A549 (cell line): ENCODE measurements around the gene RNF183. TPM values are rescaled to one million over a fixed set of nuclear protein-coding genes. Genes with fewer than 3 reads are reported as not detected.

Source experiments
- ATAC-seq, 2 experiments: fragments of 200-7000 bp in 1 of 2; fragments of >200 bp in 1 of 2; cut with Nextera tagmentation in 1 of 2; cut with Tn5 transposase in 1 of 2; 3 replicates each; pipeline versions ENCODE4 v1.8.0 to v1.9.1; 2018 to 2020; ENCODE audit warnings: mild to moderate bottlenecking in 1 of 2, moderate library complexity in 1 of 2
- CTCF ChIA-PET: fragments of 300-600 bp; sonication (Branson Sonifier 250); formaldehyde crosslinking; extraction: SDS; loops from one replicate; lab custom pipeline; 2021; ENCODE audit warnings: antibody characterized with exemption, inconsistent platforms; lab: Yijun Ruan, JAX
- POLR2A ChIA-PET: fragments of 350-600 bp; formaldehyde crosslinking; extraction: SDS; loops from one replicate; lab custom pipeline; 2021; ENCODE audit warnings: antibody characterized with exemption, inconsistent platforms; lab: Yijun Ruan, JAX
- DNase-seq, 2 experiments: peaks; one replicate each; pipeline versions ENCODE4 v3.0.0 to v3.0.0-alpha.2; 2011 to 2016; ENCODE audit warnings: low read depth in 1 of 2, low spot score in 1 of 2
- FAIRE-seq: peaks from 2 replicates; lab custom pipeline; 2011; peaks lifted over from hg19 to GRCh38; lab: Jason Lieb, UNC
- H3K27ac ChIP-seq, 2 experiments: fragments of >200 bp; sonication (Bioruptor Twin); formaldehyde crosslinking; 3 replicates each; pipeline ENCODE4 v1.5.1; 2016 to 2017
- H3K4me1 ChIP-seq: fragments of >200 bp; sonication (Bioruptor Twin); formaldehyde crosslinking; 3 replicates; pipeline ENCODE4 v1.6.1; 2016
- H3K4me2 ChIP-seq: fragments of >200 bp; sonication (Bioruptor Twin); formaldehyde crosslinking; 3 replicates; pipeline ENCODE4 v1.6.1; 2016
- H3K4me3 ChIP-seq: fragments of >200 bp; sonication (Bioruptor Twin); formaldehyde crosslinking; 3 replicates; pipeline ENCODE4 v1.5.1; 2016
- H3K9me3 ChIP-seq: fragments of >200 bp; sonication (Bioruptor Twin); formaldehyde crosslinking; 3 replicates; pipeline ENCODE4 v1.6.1; 2016
- BHLHE40 ChIP-seq: IDR thresholded peaks from 2 replicates; pipeline ENCODE4 v1.6.1; 2012; ENCODE audit warnings: low read depth, low read length, inconsistent platforms
- CBX8 ChIP-seq: fragments of 200-600 bp; sonication (generic); IDR thresholded peaks from 2 replicates; pipeline ENCODE4 v1.6.1; 2016
- CHD2 ChIP-seq: fragments of 150-350 bp; IDR thresholded peaks from 2 replicates; pipeline ENCODE4 v1.6.1; 2014; ENCODE audit warnings: low read length; ENCODE audit not compliant: partially characterized antibody
- ESRRA ChIP-seq: fragments of 150-350 bp; IDR thresholded peaks from 2 replicates; pipeline ENCODE4 v1.6.1; 2014; ENCODE audit warnings: mild to moderate bottlenecking, low read length, borderline replicate concordance
- FOSL2 ChIP-seq, 2 experiments: fragments of 450-650 bp in 1 of 2; fragments of >200 bp in 1 of 2; sonication (Bioruptor Twin) in 1 of 2; formaldehyde crosslinking; IDR thresholded peaks; 2 replicates each; pipeline versions ENCODE4 v1.5.0 to v1.6.1; 2016 to 2020; ENCODE audit warnings: mild to moderate bottlenecking in 1 of 2, moderate library complexity in 1 of 2
- HDAC2 ChIP-seq: fragments of 200-600 bp; sonication (generic); IDR thresholded peaks from 2 replicates; pipeline ENCODE4 v1.6.1; 2016
- MAFK ChIP-seq: fragments of 450-650 bp; IDR thresholded peaks from 2 replicates; pipeline ENCODE4 v1.6.1; 2014; ENCODE audit not compliant: partially characterized antibody
- MAZ ChIP-seq: fragments of 150-350 bp; IDR thresholded peaks from 2 replicates; pipeline ENCODE4 v1.6.1; 2014; ENCODE audit warnings: antibody characterized with exemption, low read depth, low read length, borderline replicate concordance
- MYC ChIP-seq: IDR thresholded peaks from 2 replicates; pipeline ENCODE4 v1.6.1; 2012; ENCODE audit warnings: mild to moderate bottlenecking, inconsistent platforms, low read length, improper control_type of control experiment, borderline replicate concordance
- NPAS2 ChIP-seq: fragments of 250-450 bp; sonication (Bioruptor Pico); IDR thresholded peaks from 2 replicates; pipeline ENCODE4 v1.8.0; 2022; ENCODE audit warnings: mild to moderate bottlenecking, moderate library complexity, borderline replicate concordance
- NR3C1 ChIP-seq: fragments of >200 bp; sonication (Bioruptor Twin); formaldehyde crosslinking; IDR thresholded peaks from 3 replicates; pipeline ENCODE4 v1.6.1; 2017
- PHF8 ChIP-seq: fragments of 200-600 bp; sonication (generic); IDR thresholded peaks from 2 replicates; pipeline ENCODE4 v1.6.1; 2016; ENCODE audit warnings: low read depth, mild to moderate bottlenecking, antibody characterized with exemption, moderate library complexity, borderline replicate concordance
- POLR2AphosphoS2 ChIP-seq: conservative IDR thresholded peaks from 2 replicates; pipeline ENCODE4 v1.6.1; 2012; ENCODE audit warnings: low read length, improper control_type of control experiment, inconsistent platforms
- RNF2 ChIP-seq: fragments of 200-600 bp; sonication (generic); IDR thresholded peaks from 2 replicates; pipeline ENCODE4 v1.6.1; 2016; ENCODE audit warnings: low read depth, mild to moderate bottlenecking, antibody characterized with exemption, moderate library complexity, borderline replicate concordance
- TFCP2L1 ChIP-seq: fragments of 250-450 bp; sonication (Bioruptor Pico); IDR thresholded peaks from 2 replicates; pipeline ENCODE4 v1.5.0; 2021; ENCODE audit warnings: mild to moderate bottlenecking
- ZC3H11A ChIP-seq: fragments of 450-650 bp; IDR thresholded peaks from 2 replicates; pipeline ENCODE4 v1.6.1; 2014; ENCODE audit warnings: antibody characterized with exemption, mild to moderate bottlenecking
- ZFP36 ChIP-seq: fragments of 450-650 bp; IDR thresholded peaks from 2 replicates; pipeline ENCODE4 v1.6.1; 2014; ENCODE audit warnings: borderline replicate concordance; ENCODE audit not compliant: partially characterized antibody
- ZNF302 ChIP-seq: fragments of 250-450 bp; sonication (Bioruptor Pico); IDR thresholded peaks from 2 replicates; pipeline ENCODE4 v1.9.0; 2021; ENCODE audit warnings: inconsistent platforms, mild to moderate bottlenecking, moderate library complexity
- WGBS: methylation state at CpG from one replicate; pipeline ENCODE4 v1.1.6; 2017; ENCODE audit errors: missing lambda C conversion rate; 5-methylcytosine and 5-hydroxymethylcytosine counted together
- polyA plus RNA-seq, 4 experiments: library from polyadenylated mRNA; depleted of rRNA in 3 of 4; stranded (reverse); fragments of >200 nt; fragmentation: RNase III in 1 of 4; extraction: RNeasy Plus Mini Kit Qiagen cat#74134 plus additional on column Dnase treatment in 1 of 4; gene quantifications; 2 replicates in 3 of 4; 3 replicates in 1 of 4; pipeline ENCODE4 v1.2.3, GENCODE V29; 2011 to 2017
- TF ChIP-seq, protein P1 (sequence below): IDR thresholded peaks from 2 replicates; pipeline ENCODE4 v1.6.1; 2012
- TF ChIP-seq, protein P2 (sequence below): fragments of 250-450 bp; sonication (Bioruptor Pico); IDR thresholded peaks from 2 replicates; pipeline ENCODE4 v1.5.0; 2021; ENCODE audit warnings: mild to moderate bottlenecking, moderate library complexity, borderline replicate concordance
- TF ChIP-seq, protein P3 (sequence below): fragments of >200 bp; sonication (Bioruptor Twin); formaldehyde crosslinking; IDR thresholded peaks from 2 replicates; pipeline ENCODE4 v1.6.1; 2016
- TF ChIP-seq, protein P4 (sequence below): IDR thresholded peaks from 2 replicates; pipeline ENCODE4 v1.6.1; 2012; ENCODE audit warnings: low read depth, borderline replicate concordance
- TF ChIP-seq, protein P5 (sequence below): fragments of >200 bp; sonication (Bioruptor Twin); formaldehyde crosslinking; IDR thresholded peaks from 3 replicates; pipeline ENCODE4 v1.5.1; 2016

Gene RNF183
- polyA plus RNA-seq, 2 of the 4 experiments (the other 2 are of a cell fraction) = 0.13 TPM; not detected in 1

DNA sequence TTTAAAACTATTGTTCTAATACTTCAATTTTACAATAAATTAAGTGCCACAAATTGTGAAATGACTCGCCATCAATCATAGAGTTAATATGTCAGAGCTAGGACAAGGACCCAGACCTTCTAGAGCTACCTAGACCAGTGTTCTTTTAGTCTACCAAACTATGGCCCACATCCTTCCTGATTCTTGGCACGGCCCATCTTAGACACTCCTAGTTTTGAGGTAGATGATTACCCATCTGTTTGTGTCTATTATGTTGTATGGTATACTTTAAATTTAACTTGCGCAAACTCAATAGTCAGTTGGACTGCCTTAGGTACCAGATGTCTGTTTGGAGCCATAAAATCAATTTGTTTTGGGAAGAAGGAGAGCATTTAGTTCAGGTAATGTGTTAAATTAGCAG, 45.3 kb downstream of the RNF183 start:
- Histone ChIP-seq H3K9me3 (no peaks in the 10 kb centered on the region), H3K4me1 (no peaks in the 10 kb centered on the region)
- TF ChIP-seq RNF2 = no peak
- no peak for TF ChIP-seq POLR2AphosphoS2
- TF ChIP-seq, protein P1, sequence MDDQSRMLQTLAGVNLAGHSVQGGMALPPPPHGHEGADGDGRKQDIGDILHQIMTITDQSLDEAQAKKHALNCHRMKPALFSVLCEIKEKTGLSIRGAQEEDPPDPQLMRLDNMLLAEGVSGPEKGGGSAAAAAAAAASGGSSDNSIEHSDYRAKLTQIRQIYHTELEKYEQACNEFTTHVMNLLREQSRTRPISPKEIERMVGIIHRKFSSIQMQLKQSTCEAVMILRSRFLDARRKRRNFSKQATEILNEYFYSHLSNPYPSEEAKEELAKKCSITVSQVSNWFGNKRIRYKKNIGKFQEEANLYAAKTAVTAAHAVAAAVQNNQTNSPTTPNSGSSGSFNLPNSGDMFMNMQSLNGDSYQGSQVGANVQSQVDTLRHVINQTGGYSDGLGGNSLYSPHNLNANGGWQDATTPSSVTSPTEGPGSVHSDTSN = no peak
- TF ChIP-seq, protein P2, sequence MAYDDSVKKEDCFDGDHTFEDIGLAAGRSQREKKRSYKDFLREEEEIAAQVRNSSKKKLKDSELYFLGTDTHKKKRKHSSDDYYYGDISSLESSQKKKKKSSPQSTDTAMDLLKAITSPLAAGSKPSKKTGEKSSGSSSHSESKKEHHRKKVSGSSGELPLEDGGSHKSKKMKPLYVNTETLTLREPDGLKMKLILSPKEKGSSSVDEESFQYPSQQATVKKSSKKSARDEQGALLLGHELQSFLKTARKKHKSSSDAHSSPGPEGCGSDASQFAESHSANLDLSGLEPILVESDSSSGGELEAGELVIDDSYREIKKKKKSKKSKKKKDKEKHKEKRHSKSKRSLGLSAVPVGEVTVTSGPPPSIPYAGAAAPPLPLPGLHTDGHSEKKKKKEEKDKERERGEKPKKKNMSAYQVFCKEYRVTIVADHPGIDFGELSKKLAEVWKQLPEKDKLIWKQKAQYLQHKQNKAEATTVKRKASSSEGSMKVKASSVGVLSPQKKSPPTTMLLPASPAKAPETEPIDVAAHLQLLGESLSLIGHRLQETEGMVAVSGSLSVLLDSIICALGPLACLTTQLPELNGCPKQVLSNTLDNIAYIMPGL = no peak
- TF ChIP-seq CBX8 = no peak
- TF ChIP-seq, protein P3, sequence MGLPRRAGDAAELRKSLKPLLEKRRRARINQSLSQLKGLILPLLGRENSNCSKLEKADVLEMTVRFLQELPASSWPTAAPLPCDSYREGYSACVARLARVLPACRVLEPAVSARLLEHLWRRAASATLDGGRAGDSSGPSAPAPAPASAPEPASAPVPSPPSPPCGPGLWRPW = no peak
- no peak for TF ChIP-seq ESRRA
- no peak for TF ChIP-seq ZC3H11A
- no peak for TF ChIP-seq FOSL2 (IDR thresholded peaks at IDR 0.05)
- TF ChIP-seq FOSL2 (CRISPR knock-in tag; IDR thresholded peaks at IDR 0.05) = no peak
- TF ChIP-seq, all 56 proteins: peak for 0
- Histone ChIP-seq H3K4me2 (no peak overlapping the region), H3K4me3 (no peak overlapping the region), H3K27ac (no peak overlapping the region)
- ATAC-seq = no peak
- ChIA-PET CTCF (interaction anchor here (0.7 to 1.3 kb wide), 2 partner anchors 12 to 189 kb away, joined by 3 to 4 read pairs; no protein-coding TSS in a partner anchor), POLR2A (no interaction called here)
- WGBS = 87% methylated on average over 3 of the region's 3 CpGs
- no peak for FAIRE-seq
- no peak for DNase-seq

DNA sequence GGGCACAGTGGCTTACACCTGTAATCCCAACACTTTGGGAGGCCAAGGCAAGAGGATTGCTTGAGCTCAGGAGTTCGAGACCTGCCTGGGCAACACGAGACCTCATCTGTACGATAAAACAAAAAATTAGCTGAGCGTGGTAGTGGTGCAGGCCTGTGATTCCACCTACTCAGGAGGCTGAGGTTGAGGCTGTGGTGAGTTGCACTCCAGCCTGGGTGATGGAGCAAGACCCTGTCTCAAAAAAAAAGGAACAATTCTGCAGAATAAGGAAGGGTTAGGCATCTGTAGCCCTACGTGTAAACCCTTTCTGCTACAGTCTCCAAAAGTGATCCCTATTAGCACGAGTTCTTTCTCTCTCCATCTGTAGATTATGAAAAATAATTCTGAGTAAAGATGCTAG, 47.7 kb downstream of the RNF183 start:
- H3K4me2 ChIP-seq = no peak overlapping the region
- WGBS = 90% methylated on average over 6 of the region's 6 CpGs
- H3K9me3 ChIP-seq = 0 out of 3 replicates have a peak, but pooled peaks cover 4% of the 10 kb centered on the region
- H3K27ac ChIP-seq = no peak overlapping the region
- no peak for TF ChIP-seq HDAC2
- no peak for TF ChIP-seq CHD2
- TF ChIP-seq TFCP2L1 (CRISPR knock-in tag) = no peak
- TF ChIP-seq PHF8 = no peak
- no peak for TF ChIP-seq NPAS2 (CRISPR knock-in tag)
- TF ChIP-seq ZFP36 = no peak
- TF ChIP-seq, protein P4, sequence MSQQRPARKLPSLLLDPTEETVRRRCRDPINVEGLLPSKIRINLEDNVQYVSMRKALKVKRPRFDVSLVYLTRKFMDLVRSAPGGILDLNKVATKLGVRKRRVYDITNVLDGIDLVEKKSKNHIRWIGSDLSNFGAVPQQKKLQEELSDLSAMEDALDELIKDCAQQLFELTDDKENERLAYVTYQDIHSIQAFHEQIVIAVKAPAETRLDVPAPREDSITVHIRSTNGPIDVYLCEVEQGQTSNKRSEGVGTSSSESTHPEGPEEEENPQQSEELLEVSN = no peak
- no peak for TF ChIP-seq NR3C1
- no peak for TF ChIP-seq ESRRA
- TF ChIP-seq MYC = no peak
- no peak for TF ChIP-seq BHLHE40
- no peak for TF ChIP-seq CBX8
- TF ChIP-seq MAZ = no peak
- no peak for TF ChIP-seq MAFK
- no peak for TF ChIP-seq RNF2
- no peak for TF ChIP-seq ZNF302 (CRISPR knock-in tag)
- TF ChIP-seq, protein P5, sequence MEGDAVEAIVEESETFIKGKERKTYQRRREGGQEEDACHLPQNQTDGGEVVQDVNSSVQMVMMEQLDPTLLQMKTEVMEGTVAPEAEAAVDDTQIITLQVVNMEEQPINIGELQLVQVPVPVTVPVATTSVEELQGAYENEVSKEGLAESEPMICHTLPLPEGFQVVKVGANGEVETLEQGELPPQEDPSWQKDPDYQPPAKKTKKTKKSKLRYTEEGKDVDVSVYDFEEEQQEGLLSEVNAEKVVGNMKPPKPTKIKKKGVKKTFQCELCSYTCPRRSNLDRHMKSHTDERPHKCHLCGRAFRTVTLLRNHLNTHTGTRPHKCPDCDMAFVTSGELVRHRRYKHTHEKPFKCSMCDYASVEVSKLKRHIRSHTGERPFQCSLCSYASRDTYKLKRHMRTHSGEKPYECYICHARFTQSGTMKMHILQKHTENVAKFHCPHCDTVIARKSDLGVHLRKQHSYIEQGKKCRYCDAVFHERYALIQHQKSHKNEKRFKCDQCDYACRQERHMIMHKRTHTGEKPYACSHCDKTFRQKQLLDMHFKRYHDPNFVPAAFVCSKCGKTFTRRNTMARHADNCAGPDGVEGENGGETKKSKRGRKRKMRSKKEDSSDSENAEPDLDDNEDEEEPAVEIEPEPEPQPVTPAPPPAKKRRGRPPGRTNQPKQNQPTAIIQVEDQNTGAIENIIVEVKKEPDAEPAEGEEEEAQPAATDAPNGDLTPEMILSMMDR = no peak
- H3K4me1 ChIP-seq = no peaks in the 10 kb centered on the region
- H3K4me3 ChIP-seq = no peak overlapping the region
- ChIA-PET POLR2A (no interaction called here), CTCF (interaction anchor here (1.5 to 4.1 kb wide), 2 partner anchors 10 to 19 kb away, joined by 5 to 18 read pairs; no protein-coding TSS in a partner anchor)
- no peak for DNase-seq
- ATAC-seq = no peak
- FAIRE-seq = no peak
